GM19452 (cell line): ENCODE results near the gene CCDC81.
"Not testable (repeated sequence)": the region's sequence is repeated elsewhere in the genome, so short reads cannot be mapped to it uniquely, and the experiment has no call there.

ENCODE experiments used
- ATAC-seq: cut with Tn5 transposase; IDR thresholded peaks from one replicate; pipeline ENCODE4 v1.9.1; 2021; ENCODE audit not compliant: unreplicated experiment

The CCDC81 gene

GRCh38 chr11:86386746-86387145, 12.1 kb downstream of the CCDC81 start:
- no peak for ATAC-seq

- no peak for ATAC-seq
These were observed 13.5 kb downstream of the CCDC81 start for GRCh38 chr11:86388198-86388597.

- ATAC-seq: no peak
These were observed 15.8 kb downstream of the CCDC81 start for GRCh38 chr11:86390487-86390886.

GRCh38 chr11:86395061-86395551, 20.4 kb downstream of the CCDC81 start:
- ATAC-seq: no peak

GRCh38 chr11:86396396-86396795, 21.7 kb downstream of the CCDC81 start:
- no peak for ATAC-seq

GRCh38 chr11:86397351-86397750, 22.7 kb downstream of the CCDC81 start:
- no peak for ATAC-seq

- ATAC-seq: no peak
These were observed 23.4 kb downstream of the CCDC81 start for GRCh38 chr11:86398106-86398505.

GRCh38 chr11:86403458-86403857, 28.8 kb downstream of the CCDC81 start:
- ATAC-seq: no peak

GRCh38 chr11:86408845-86409244, 34.2 kb downstream of the CCDC81 start:
- no peak for ATAC-seq

GRCh38 chr11:86414032-86414431, 39.3 kb downstream of the CCDC81 start:
- no peak for ATAC-seq

GRCh38 chr11:86415026-86415425, 40.3 kb downstream of the CCDC81 start:
- no peak for ATAC-seq

- no peak for ATAC-seq
These were observed 41.8 kb downstream of the CCDC81 start for GRCh38 chr11:86416494-86416893.

- not testable (repeated sequence) for ATAC-seq
These were observed 42.3 kb downstream of the CCDC81 start for GRCh38 chr11:86416951-86417350.

GRCh38 chr11:86418106-86418505, 43.4 kb downstream of the CCDC81 start:
- ATAC-seq: no peak

- no peak for ATAC-seq
These were observed 43.8 kb downstream of the CCDC81 start for GRCh38 chr11:86418513-86418912.

- ATAC-seq: no peak
These were observed 44.2 kb downstream of the CCDC81 start for GRCh38 chr11:86418917-86419316.

- no peak for ATAC-seq
These were observed 47.3 kb downstream of the CCDC81 start for GRCh38 chr11:86421946-86422345.

- ATAC-seq: no peak
These were observed 47.7 kb downstream of the CCDC81 start for GRCh38 chr11:86422371-86422770.

- ATAC-seq: not testable (repeated sequence)
These were observed 48.8 kb downstream of the CCDC81 start for GRCh38 chr11:86423488-86423887.

GRCh38 chr11:86427441-86427840, 52.8 kb downstream of the CCDC81 start:
- no peak for ATAC-seq

GRCh38 chr11:86431258-86431657, 56.6 kb downstream of the CCDC81 start:
- no peak for ATAC-seq

GRCh38 chr11:86433361-86434095, 58.8 kb downstream of the CCDC81 start:
- ATAC-seq: not testable (repeated sequence)

- no peak for ATAC-seq
These were observed 61.0 kb downstream of the CCDC81 start for GRCh38 chr11:86435711-86436110.
